Gastrocnemius medialis (tissue), 4 donors: Measurements from ENCODE around the gene SLC6A6.

Experiments
- CTCF ChIP-seq, 5 experiments: fragments of 450-650 bp in 3 of 5; fragments of 200-600 bp in 2 of 5; sonication (generic) in 2 of 5; IDR thresholded peaks in 4 of 5; conservative IDR thresholded peaks in 1 of 5; 1 replicate in 4 of 5; 2 replicates in 1 of 5; pipeline ENCODE4 v1.5.1; 2016 to 2019; ENCODE audit warnings: antibody characterized with exemption in 5 of 5, mild to moderate bottlenecking in 3 of 5, moderate library complexity in 3 of 5
- POLR2A ChIP-seq, 2 donors: fragments of 450-650 bp; IDR thresholded peaks; one replicate each; pipeline ENCODE4 v1.6.1; 2017; ENCODE audit warnings: antibody characterized with exemption in 2 of 2, mild to moderate bottlenecking in 2 of 2, moderate library complexity in 2 of 2

GRCh38 chr3:14516738-14517345 lies 114.4 kb downstream of the SLC6A6 start:
- no peak for TF ChIP-seq CTCF (IDR thresholded peaks at IDR 0.05 in 4 of 5, conservative IDR thresholded peaks at IDR 0.05 in 1 of 5)
- no peak for TF ChIP-seq POLR2A (IDR thresholded peaks at IDR 0.05)
